ENCODE measurements around the gene BEND2.

- no peak for TF ChIP-seq POLR2A (IDR thresholded peaks at IDR 0.05)
- TF ChIP-seq CTCF (IDR thresholded peaks at IDR 0.05) = no peak
These were observed 83.9 kb downstream of the BEND2 start for GRCh38 chrX:18136816-18137215.
